Colonic mucosa (tissue), 4 donors: ENCODE results near the gene MROH8. TPM values are rescaled to one million over a fixed set of nuclear protein-coding genes. Genes with fewer than 3 reads are reported as not detected.
A peak's percentile ranks its signal among the peaks of the same experiment; 100 is the strongest.

Source experiments
- DNase-seq: peaks from one replicate; pipeline ENCODE4 v3.0.0-alpha.2; 2020
- H3K27ac ChIP-seq: fragments of 200-600 bp; one replicate; pipeline ENCODE4 v1.8.0; 2021
- H3K27me3 ChIP-seq: fragments of 200-600 bp; one replicate; pipeline ENCODE4 v1.8.0; 2021
- H3K36me3 ChIP-seq: fragments of 200-600 bp; one replicate; pipeline ENCODE4 v1.8.0; 2021
- H3K4me1 ChIP-seq: fragments of 200-600 bp; one replicate; pipeline ENCODE4 v1.8.0; 2021; ENCODE audit warnings: mild to moderate bottlenecking
- H3K4me3 ChIP-seq: fragments of 200-600 bp; one replicate; pipeline ENCODE4 v1.8.0; 2021
- H3K9ac ChIP-seq, 2 donors: one replicate each; pipeline ENCODE4 v1.7.0; 2013; ENCODE audit warnings: control low read depth in 2 of 2, low read depth in 2 of 2, low read length in 2 of 2
- H3K9me3 ChIP-seq: fragments of 200-600 bp; one replicate; pipeline ENCODE4 v1.8.0; 2021
- CTCF ChIP-seq: fragments of 200-600 bp; IDR thresholded peaks from one replicate; pipeline ENCODE4 v1.8.0; 2022; ENCODE audit warnings: antibody characterized with exemption, mild to moderate bottlenecking
- intact Hi-C: fragments of 100-400 bp; cut with DNase I; formaldehyde crosslinking; loops from one replicate; pipeline ENCODE4 v1.14.1; 2022
- total RNA-seq, 2 donors: library from RNA; stranded (reverse); fragmentation: NEBNext Ultra II Directional in 1 of 2; extraction: Animal tissue kit (Norgen Biotek cat#: 25700) in 1 of 2; gene quantifications; one replicate each; pipeline ENCODE4 v1.2.1, GENCODE V29; 2021
- donor health status: healthy.
- donor health status: DM: no; HTN: no; CAD: no.
- donor health status: DM: no; HTN: no; CAD: no.

MROH8 gene
- total RNA-seq, 2 donors from 2014 or later = 0.90 to 1.3 TPM

GRCh38 chr20:37205130-37205529 lies 25.8 kb upstream of the MROH8 start:
- no peak overlapping the region for H3K4me3 ChIP-seq
- TF ChIP-seq CTCF = no peak
- intact Hi-C loops = no loop called here
- no peak overlapping the region for H3K27ac ChIP-seq
- no peaks in the 10 kb centered on the region for H3K27me3 ChIP-seq
- H3K4me1 ChIP-seq = no peaks in the 10 kb centered on the region
- peaks cover 29% of the 10 kb centered on the region for H3K36me3 ChIP-seq
- DNase-seq = no peak
- H3K9me3 ChIP-seq = no peaks in the 10 kb centered on the region
- H3K9ac ChIP-seq = no peak overlapping the region

GRCh38 chr20:37204056-37204455 lies 24.7 kb upstream of the MROH8 start:
- peaks cover 32% of the 10 kb centered on the region for H3K36me3 ChIP-seq
- H3K27me3 ChIP-seq = no peaks in the 10 kb centered on the region
- no peaks in the 10 kb centered on the region for H3K4me1 ChIP-seq
- no peak overlapping the region for H3K9ac ChIP-seq
- H3K4me3 ChIP-seq = no peak overlapping the region
- DNase-seq = no peak
- intact Hi-C loops = no loop called here
- H3K9me3 ChIP-seq = no peaks in the 10 kb centered on the region
- no peak for TF ChIP-seq CTCF
- no peak overlapping the region for H3K27ac ChIP-seq

GRCh38 chr20:37202267-37202943 lies 23.1 kb upstream of the MROH8 start:
- Histone ChIP-seq H3K9me3 (no peaks in the 10 kb centered on the region), H3K27me3 (no peaks in the 10 kb centered on the region), H3K9ac (no peak overlapping the region), H3K27ac (no peak overlapping the region), H3K4me1 (no peaks in the 10 kb centered on the region), H3K36me3 (peaks cover 36% of the 10 kb centered on the region), H3K4me3 (no peak overlapping the region)
- intact Hi-C loops = no loop called here
- peak; percentile 90 for TF ChIP-seq CTCF
- DNase-seq = peak; percentile 29

- H3K9ac ChIP-seq = no peak overlapping the region
- H3K4me3 ChIP-seq = no peak overlapping the region
- TF ChIP-seq CTCF = no peak
- peaks cover 30% of the 10 kb centered on the region for H3K36me3 ChIP-seq
- no peaks in the 10 kb centered on the region for H3K4me1 ChIP-seq
- H3K27me3 ChIP-seq = no peaks in the 10 kb centered on the region
- no peak for DNase-seq
- no peaks in the 10 kb centered on the region for H3K9me3 ChIP-seq
- intact Hi-C loops = no loop called here
- H3K27ac ChIP-seq = no peak overlapping the region
Observed at GRCh38 chr20:37201827-37202162, 22.4 kb upstream of the MROH8 start.

- Histone ChIP-seq H3K27ac (no peak overlapping the region), H3K9me3 (no peaks in the 10 kb centered on the region), H3K27me3 (no peaks in the 10 kb centered on the region), H3K9ac (no peak overlapping the region), H3K4me3 (no peak overlapping the region), H3K4me1 (no peaks in the 10 kb centered on the region), H3K36me3 (peaks cover 30% of the 10 kb centered on the region)
- intact Hi-C loops = no loop called here
- no peak for TF ChIP-seq CTCF
- no peak for DNase-seq
Observed at GRCh38 chr20:37200926-37201826, 21.8 kb upstream of the MROH8 start.
